GM15510 (cell line): ENCODE data around the gene KPNA3.

Experiments
- POLR2A ChIP-seq: IDR thresholded peaks from 3 replicates; pipeline ENCODE4 v1.6.1; 2011; ENCODE audit warnings: borderline replicate concordance; ENCODE audit not compliant: insufficient read length; ENCODE audit errors: extremely low read depth

Gene KPNA3

GRCh38 chr13:49781806-49782205, 10.7 kb downstream of the KPNA3 start:
- TF ChIP-seq POLR2A: no peak

- TF ChIP-seq POLR2A: no peak
Observed at GRCh38 chr13:49779721-49780120, 12.8 kb downstream of the KPNA3 start.

- no peak for TF ChIP-seq POLR2A
Observed at GRCh38 chr13:49777746-49778614, 14.5 kb downstream of the KPNA3 start.

GRCh38 chr13:49776871-49777270, 15.6 kb downstream of the KPNA3 start:
- no peak for TF ChIP-seq POLR2A

- TF ChIP-seq POLR2A: no peak
Observed at GRCh38 chr13:49774376-49775005, 18.0 kb downstream of the KPNA3 start.

- no peak for TF ChIP-seq POLR2A
Observed at GRCh38 chr13:49772828-49773227, 19.7 kb downstream of the KPNA3 start.

GRCh38 chr13:49760558-49760957, 31.9 kb downstream of the KPNA3 start:
- TF ChIP-seq POLR2A: no peak

- no peak for TF ChIP-seq POLR2A
Observed at GRCh38 chr13:49759503-49759902, 33.0 kb downstream of the KPNA3 start.

GRCh38 chr13:49756263-49756662, 36.2 kb downstream of the KPNA3 start:
- TF ChIP-seq POLR2A: no peak

GRCh38 chr13:49754146-49754545, 38.3 kb downstream of the KPNA3 start:
- TF ChIP-seq POLR2A: no peak

GRCh38 chr13:49749848-49750247, 42.6 kb downstream of the KPNA3 start:
- no peak for TF ChIP-seq POLR2A

GRCh38 chr13:49746111-49746510, 46.4 kb downstream of the KPNA3 start:
- TF ChIP-seq POLR2A: no peak

- no peak for TF ChIP-seq POLR2A
Observed at GRCh38 chr13:49740870-49741269, 51.6 kb downstream of the KPNA3 start.

- TF ChIP-seq POLR2A: no peak
Observed at GRCh38 chr13:49739498-49740187, 52.8 kb downstream of the KPNA3 start.

GRCh38 chr13:49733181-49733951, 59.1 kb downstream of the KPNA3 start:
- no peak for TF ChIP-seq POLR2A
